NB4 (cell line): Measurements from ENCODE around the gene DCTN2.

Experiments used
- MYC ChIP-seq: IDR thresholded peaks from 2 replicates; pipeline ENCODE4 v1.6.1; 2011; ENCODE audit warnings: low read depth, low read length
- POLR2A ChIP-seq: IDR thresholded peaks from 2 replicates; pipeline ENCODE4 v1.6.1; 2011; ENCODE audit warnings: mild to moderate bottlenecking; ENCODE audit not compliant: insufficient read length; ENCODE audit errors: extremely low read depth
- TF ChIP-seq, protein P1 (sequence below): IDR thresholded peaks from one replicate; pipeline ENCODE4 v1.5.1; 2012; ENCODE audit warnings: low read depth, low read length
- TF ChIP-seq, protein P2 (sequence below): IDR thresholded peaks from 2 replicates; pipeline ENCODE4 v1.6.1; 2011; ENCODE audit warnings: low read depth, low read length

DNA sequence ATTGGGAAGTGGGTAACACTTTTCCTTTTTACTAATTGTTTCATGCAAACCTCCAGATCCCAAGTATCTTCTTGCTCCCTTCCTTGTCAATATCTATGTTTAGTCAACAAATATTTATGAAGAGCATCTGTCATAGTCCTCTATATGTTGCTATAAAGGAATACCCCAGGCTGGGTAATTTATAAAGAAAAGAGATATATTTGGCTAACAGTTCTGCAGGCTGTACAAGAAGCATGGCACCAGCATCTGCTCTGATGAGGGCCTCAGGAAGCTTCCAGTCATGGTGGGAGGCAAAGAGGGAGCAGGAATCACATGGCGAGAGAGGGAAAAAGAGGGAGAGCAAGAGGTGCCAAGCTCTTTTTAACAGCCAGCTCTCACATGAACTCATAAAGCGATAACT, 7.5 kb upstream of the DCTN2 start:
- TF ChIP-seq POLR2A: no peak
- TF ChIP-seq, protein P1, sequence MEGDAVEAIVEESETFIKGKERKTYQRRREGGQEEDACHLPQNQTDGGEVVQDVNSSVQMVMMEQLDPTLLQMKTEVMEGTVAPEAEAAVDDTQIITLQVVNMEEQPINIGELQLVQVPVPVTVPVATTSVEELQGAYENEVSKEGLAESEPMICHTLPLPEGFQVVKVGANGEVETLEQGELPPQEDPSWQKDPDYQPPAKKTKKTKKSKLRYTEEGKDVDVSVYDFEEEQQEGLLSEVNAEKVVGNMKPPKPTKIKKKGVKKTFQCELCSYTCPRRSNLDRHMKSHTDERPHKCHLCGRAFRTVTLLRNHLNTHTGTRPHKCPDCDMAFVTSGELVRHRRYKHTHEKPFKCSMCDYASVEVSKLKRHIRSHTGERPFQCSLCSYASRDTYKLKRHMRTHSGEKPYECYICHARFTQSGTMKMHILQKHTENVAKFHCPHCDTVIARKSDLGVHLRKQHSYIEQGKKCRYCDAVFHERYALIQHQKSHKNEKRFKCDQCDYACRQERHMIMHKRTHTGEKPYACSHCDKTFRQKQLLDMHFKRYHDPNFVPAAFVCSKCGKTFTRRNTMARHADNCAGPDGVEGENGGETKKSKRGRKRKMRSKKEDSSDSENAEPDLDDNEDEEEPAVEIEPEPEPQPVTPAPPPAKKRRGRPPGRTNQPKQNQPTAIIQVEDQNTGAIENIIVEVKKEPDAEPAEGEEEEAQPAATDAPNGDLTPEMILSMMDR: no peak
- TF ChIP-seq MYC: no peak
- TF ChIP-seq, protein P2, sequence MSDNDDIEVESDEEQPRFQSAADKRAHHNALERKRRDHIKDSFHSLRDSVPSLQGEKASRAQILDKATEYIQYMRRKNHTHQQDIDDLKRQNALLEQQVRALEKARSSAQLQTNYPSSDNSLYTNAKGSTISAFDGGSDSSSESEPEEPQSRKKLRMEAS: no peak
